HG03354 (cell line): ENCODE data around the gene KLHL9.

Experiments used
- ATAC-seq: cut with Tn5 transposase; IDR thresholded peaks from one replicate; pipeline ENCODE4 v1.9.1; 2021; ENCODE audit warnings: mild to moderate bottlenecking; ENCODE audit not compliant: unreplicated experiment, poor library complexity, severe bottlenecking

The KLHL9 gene

GRCh38 chr9:21322911-21323461, 12.2 kb downstream of the KLHL9 start:
- no peak for ATAC-seq

DNA sequence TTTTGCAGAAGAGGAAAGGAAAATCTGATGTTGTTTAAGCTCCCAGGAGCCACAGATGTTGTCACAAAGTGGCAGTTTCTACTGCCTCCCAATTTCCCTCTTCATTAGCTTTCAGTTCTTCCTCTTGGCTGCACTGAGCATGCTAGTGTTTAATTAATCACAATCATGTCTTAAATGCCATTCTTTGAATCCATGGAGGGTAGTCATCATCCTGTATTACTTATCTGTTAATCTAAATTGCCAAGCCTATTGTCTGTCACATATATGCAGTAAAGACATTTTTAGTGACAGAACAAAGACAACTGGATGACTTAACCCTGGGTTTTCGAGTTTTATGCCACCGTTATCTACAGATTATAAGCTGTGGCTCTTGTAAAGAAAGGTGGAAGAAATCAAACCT, 14.7 kb downstream of the KLHL9 start:
- no peak for ATAC-seq

GRCh38 chr9:21317956-21318923, 17.0 kb downstream of the KLHL9 start:
- ATAC-seq: no peak

DNA sequence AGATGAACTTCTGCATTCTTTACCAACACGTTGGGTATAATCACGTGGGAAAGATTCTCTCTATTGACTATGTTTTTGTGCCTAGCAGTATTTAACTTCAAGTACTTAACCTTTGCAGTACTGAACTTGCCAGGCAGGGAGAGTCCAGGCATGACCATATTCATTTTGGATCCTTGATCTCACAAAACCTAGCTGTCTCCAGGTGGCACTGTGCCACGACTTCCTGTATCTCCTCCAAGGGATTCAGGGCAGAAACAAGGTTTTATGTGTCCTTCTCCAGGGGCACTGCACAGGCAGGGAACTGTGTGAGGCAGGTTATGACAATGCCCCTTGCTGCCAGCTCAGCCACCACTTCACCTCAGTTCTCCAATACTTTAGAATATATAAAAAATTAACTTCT, 18.3 kb downstream of the KLHL9 start:
- no peak for ATAC-seq

DNA sequence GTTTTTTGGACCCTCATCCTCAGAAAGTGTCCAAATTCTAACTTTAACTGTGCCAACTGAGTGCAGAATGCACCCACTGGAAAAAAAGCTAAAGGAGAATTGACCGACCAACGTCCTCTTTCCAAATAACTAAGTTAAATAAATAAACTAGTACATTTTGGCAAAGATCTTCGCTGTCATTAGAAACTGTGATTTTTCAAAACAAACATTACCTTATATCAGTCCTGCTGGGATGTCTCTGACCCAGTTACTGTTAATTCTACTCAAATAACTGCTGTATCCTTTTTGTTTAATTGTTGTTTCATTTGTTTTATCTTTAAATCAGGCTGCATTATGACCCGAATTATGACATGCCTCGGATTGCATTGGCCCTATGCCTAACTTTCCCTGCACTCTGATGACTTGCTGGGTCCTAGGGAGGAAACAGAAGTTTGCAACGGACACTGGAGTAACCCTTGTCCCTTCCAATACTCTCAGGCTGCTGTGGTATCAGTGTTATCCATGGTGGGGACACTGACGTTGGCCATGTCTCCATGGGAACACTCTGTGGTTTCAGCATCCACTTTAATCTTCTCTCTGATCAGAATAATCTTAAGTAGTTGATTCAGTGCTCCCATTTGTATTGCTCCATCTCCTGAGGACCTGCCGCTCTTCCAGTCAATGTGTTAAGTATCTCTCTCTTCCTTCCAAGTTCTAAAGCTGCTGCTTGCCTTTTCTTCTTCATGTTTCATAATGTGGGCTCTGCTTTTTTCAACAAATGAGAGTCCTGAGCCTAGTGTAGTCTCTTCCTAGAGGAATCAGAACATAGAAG, 19.0 kb downstream of the KLHL9 start:
- no peak for ATAC-seq

GRCh38 chr9:21314152-21314551, 21.1 kb downstream of the KLHL9 start:
- no peak for ATAC-seq

DNA sequence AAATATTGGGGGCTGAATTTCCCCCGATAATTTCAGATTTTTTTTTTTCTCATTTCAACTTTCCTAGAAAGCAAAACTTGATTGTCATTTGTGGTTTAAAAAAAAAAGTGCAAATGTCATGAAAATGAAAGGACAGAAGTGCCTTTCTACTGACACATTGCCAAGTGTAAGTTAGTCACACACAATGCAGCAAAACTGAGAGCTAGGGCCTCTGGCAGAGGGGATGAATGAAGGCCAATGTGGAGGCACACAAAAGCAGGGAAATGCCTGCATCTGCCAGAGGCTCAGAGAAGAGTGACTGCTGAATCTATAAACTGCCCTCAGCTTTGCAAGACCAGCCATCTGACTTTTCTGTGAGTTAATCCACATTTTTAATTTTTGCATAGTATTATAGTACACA, 23.3 kb downstream of the KLHL9 start:
- ATAC-seq: peak; percentile 53

DNA sequence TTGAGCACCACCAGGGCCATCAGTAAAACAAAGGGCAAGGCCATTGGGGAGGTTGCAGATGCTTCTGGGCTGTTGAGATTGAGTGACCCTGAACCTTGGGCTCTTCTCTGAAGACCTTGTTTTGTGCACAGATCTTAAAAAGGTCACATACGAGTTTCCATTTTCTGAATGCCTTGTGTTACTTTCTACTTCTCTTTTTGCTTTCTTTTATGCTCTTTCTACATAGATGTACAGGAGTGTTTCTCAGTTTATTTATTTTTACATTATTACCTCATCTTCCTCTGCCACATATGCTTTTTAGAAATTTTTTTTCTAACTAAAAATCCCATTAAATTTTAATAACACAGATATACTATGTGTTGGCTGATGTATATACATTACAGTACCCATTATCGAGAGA, 30.0 kb downstream of the KLHL9 start, which contains the start of gene IFNA5:
TSS of gene IFNA5 (minus strand) at position 101 of the 400 bp plus-strand sequence. CDS start at position 44, 57 bp downstream.
- ATAC-seq: no peak

- no peak for ATAC-seq
These were observed 39.2 kb downstream of the KLHL9 start for GRCh38 chr9:21295992-21296391.

GRCh38 chr9:21294904-21295538, 40.2 kb downstream of the KLHL9 start:
- ATAC-seq: peak; percentile 84

DNA sequence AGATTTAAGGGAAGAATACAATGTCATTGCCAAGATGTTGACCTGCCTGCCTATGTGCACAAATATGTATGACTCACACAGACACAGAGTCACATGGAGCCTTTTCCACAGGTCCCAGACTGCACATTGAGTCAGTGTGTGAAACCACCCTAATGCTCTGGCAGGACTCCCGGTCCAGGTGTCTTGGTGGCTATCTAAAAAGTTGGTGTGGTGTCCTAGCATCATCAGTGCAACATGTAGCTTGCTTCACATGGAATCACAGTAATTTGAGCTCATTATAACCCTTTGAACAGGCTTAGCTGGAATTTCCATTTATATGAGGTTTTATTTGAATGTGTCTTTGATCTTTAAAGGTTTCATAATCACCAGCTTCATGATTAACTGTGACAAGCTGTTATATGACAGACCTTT, 40.8 kb downstream of the KLHL9 start:
- ATAC-seq: peak; percentile 71

GRCh38 chr9:21289848-21290247, 45.4 kb downstream of the KLHL9 start:
- ATAC-seq: no peak

- no peak for ATAC-seq
These were observed 47.9 kb downstream of the KLHL9 start for GRCh38 chr9:21287280-21287679.

DNA sequence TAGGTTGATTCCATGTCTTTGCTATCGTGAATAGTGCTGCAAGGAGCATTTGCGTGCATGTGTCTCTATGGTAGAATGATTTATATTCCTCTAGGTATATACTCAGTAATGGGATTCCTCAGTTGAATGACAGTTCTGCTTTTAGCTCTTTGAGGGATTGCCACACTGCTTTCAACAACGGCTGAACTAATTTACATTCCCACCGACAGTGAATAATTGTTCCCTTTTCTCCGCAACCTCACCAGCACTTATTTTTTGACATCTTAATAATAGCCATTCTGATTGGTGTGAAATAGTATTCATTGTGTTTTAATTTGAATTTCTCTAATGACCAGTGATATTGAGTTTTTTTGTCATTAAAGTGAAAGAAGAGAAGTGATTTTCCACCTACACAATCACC, 48.5 kb downstream of the KLHL9 start:
- no peak for ATAC-seq

GRCh38 chr9:21286099-21286498, 49.1 kb downstream of the KLHL9 start:
- no peak for ATAC-seq

- ATAC-seq: no peak
These were observed 53.9 kb downstream of the KLHL9 start for GRCh38 chr9:21281275-21281674.
